K562 (cell line): ENCODE measurements around the gene TSEN34. TPM values are rescaled to one million over a fixed set of nuclear protein-coding genes. Genes with fewer than 3 reads are reported as not detected.
A peak's percentile ranks its signal among the peaks of the same experiment; 100 is the strongest.

Source experiments
- BHLHE40 ChIP-seq: IDR thresholded peaks from 2 replicates; pipeline ENCODE4 v1.6.1; 2011; ENCODE audit warnings: low read length, improper control_type of control experiment
- C11orf30 ChIP-seq: fragments of 450-650 bp; IDR thresholded peaks from 2 replicates; pipeline ENCODE4 v1.6.1; 2016; ENCODE audit warnings: low read depth, mild to moderate bottlenecking
- CSDE1 ChIP-seq, 2 experiments: fragments of 450-650 bp; IDR thresholded peaks; 2 replicates each; pipeline ENCODE4 v1.6.1; 2016; ENCODE audit warnings: mild to moderate bottlenecking in 1 of 2
- E2F5 ChIP-seq: sonication (generic); formaldehyde crosslinking; IDR thresholded peaks from 2 replicates; pipeline ENCODE4 v1.8.0; 2022; ENCODE audit warnings: mild to moderate bottlenecking, missing genetic modification reagents
- ELF1 ChIP-seq: fragments of 200-800 bp; sonication (Bioruptor generic); IDR thresholded peaks from 2 replicates; pipeline ENCODE4 v1.6.1; 2016; ENCODE audit warnings: missing genetic modification characterization, missing compliant biosample characterization
- ELF2 ChIP-seq: fragments of 250-450 bp; sonication (Bioruptor Pico); IDR thresholded peaks from 2 replicates; pipeline ENCODE4 v1.5.0; 2021; ENCODE audit warnings: mild to moderate bottlenecking
- ERF ChIP-seq: fragments of 450-650 bp; formaldehyde crosslinking; IDR thresholded peaks from 2 replicates; pipeline ENCODE4 v1.4.0; 2020; ENCODE audit warnings: mild to moderate bottlenecking, mixed read lengths
- HDAC2 ChIP-seq: fragments of 450-650 bp; IDR thresholded peaks from 2 replicates; pipeline ENCODE4 v1.6.1; 2016; ENCODE audit warnings: mild to moderate bottlenecking
- HINFP ChIP-seq: fragments of 450-650 bp; conservative IDR thresholded peaks from 2 replicates; pipeline ENCODE4 v1.6.1; 2016; ENCODE audit warnings: missing genetic modification characterization, low read depth, mild to moderate bottlenecking, control low read depth, missing compliant biosample characterization
- KAT7 ChIP-seq: sonication (generic); formaldehyde crosslinking; IDR thresholded peaks from 2 replicates; pipeline ENCODE4 v1.8.0; 2022; ENCODE audit warnings: missing genetic modification reagents, mild to moderate bottlenecking, borderline replicate concordance
- KHSRP ChIP-seq: fragments of 450-650 bp; IDR thresholded peaks from 2 replicates; pipeline ENCODE4 v1.6.1; 2017
- NONO ChIP-seq, 2 experiments: fragments of 200-400 bp in 1 of 2; fragments of 450-650 bp in 1 of 2; formaldehyde crosslinking in 1 of 2; IDR thresholded peaks; 2 replicates each; pipeline ENCODE4 v1.6.1; 2017; ENCODE audit warnings: low read depth in 2 of 2, mild to moderate bottlenecking in 2 of 2, moderate library complexity in 2 of 2, low read length in 1 of 2
- PYGO2 ChIP-seq: fragments of 450-650 bp; IDR thresholded peaks from 2 replicates; pipeline ENCODE4 v1.6.1; 2016; ENCODE audit warnings: mild to moderate bottlenecking, missing genetic modification characterization, moderate library complexity, missing compliant biosample characterization
- RCOR1 ChIP-seq, 2 experiments: IDR thresholded peaks; 2 replicates each; pipeline ENCODE4 v1.6.1; 2012; ENCODE audit warnings: low read depth in 2 of 2, low read length in 2 of 2, borderline replicate concordance in 1 of 2, improper control_type of control experiment in 1 of 2
- UBTF ChIP-seq, 2 experiments: IDR thresholded peaks; 2 replicates each; pipeline ENCODE4 v1.6.1; 2012; ENCODE audit warnings: improper control_type of control experiment in 2 of 2, low read depth in 2 of 2, low read length in 2 of 2, borderline replicate concordance in 1 of 2
- ZBTB33 ChIP-seq: sonication (generic); formaldehyde crosslinking; IDR thresholded peaks from 2 replicates; pipeline ENCODE4 v1.8.1; 2023; ENCODE audit warnings: mild to moderate bottlenecking, missing genetic modification reagents
- ZC3H11A ChIP-seq: IDR thresholded peaks from 2 replicates; pipeline ENCODE4 v1.6.1; 2012; ENCODE audit warnings: low read depth, low read length, improper control_type of control experiment
- ZFP91 ChIP-seq: sonication (generic); formaldehyde crosslinking; IDR thresholded peaks from 2 replicates; pipeline ENCODE4 v1.8.0; 2022; ENCODE audit warnings: mild to moderate bottlenecking, missing genetic modification reagents
- ZNF184 ChIP-seq: sonication (generic); formaldehyde crosslinking; IDR thresholded peaks from 2 replicates; pipeline ENCODE4 v1.5.0; 2020; ENCODE audit warnings: missing genetic modification reagents
- polyA plus RNA-seq, 8 experiments: library from polyadenylated mRNA; depleted of rRNA in 4 of 8; stranded (reverse) in 5 of 8; unstranded in 3 of 8; fragments of >200 nt; fragmentation: Nextera tagmentation in 2 of 8; fragmentation: Illumina TruSeq in 1 of 8; extraction: Ambion mirVana in 2 of 8; extraction: Trizol in 1 of 8; gene quantifications; 2 replicates each; pipeline versions ENCODE4 v1.2.1 to v1.2.3, GENCODE V29; 2011 to 2014; ENCODE audit warnings: inconsistent platforms in 1 of 8, missing spikeins in 1 of 8
- total RNA-seq, 7 experiments: library from RNA; depleted of rRNA in 6 of 7; stranded (reverse); fragments of >200 nt in 6 of 7; fragmentation: Illumina TruSeq in 2 of 7; extraction: Trizol in 2 of 7; gene quantifications; 2 replicates each; pipeline versions ENCODE4 v1.2.1 to v1.2.3, GENCODE V29; 2011 to 2021; ENCODE audit warnings: low replicate concordance in 1 of 7

Gene TSEN34
- total and polyA plus RNA-seq, 9 of the 15 experiments (the other 6 are each of a cell fraction or from before 2014, with no cell fraction given) = 3.1 to 57.6 (median 29.5) TPM

GRCh38 chr19:54188215-54188871 is 2.8 kb upstream of the TSEN34 start (continued):
- no peak for TF ChIP-seq KAT7 (CRISPR knock-in tag)
- no peak for TF ChIP-seq CSDE1 (IDR thresholded peaks at IDR 0.05)
- TF ChIP-seq E2F5 (CRISPR knock-in tag) = no peak
- no peak for TF ChIP-seq ZC3H11A
- TF ChIP-seq C11orf30 = no peak
- 0 out of 4 replicates have a peak, but pooled peaks of 1 of the 2 experiments have one; percentile 28 for TF ChIP-seq UBTF (IDR thresholded peaks at IDR 0.05; ENCODE audit: borderline replicate concordance in 1 of 2, low read depth in 2 of 2, low read length in 2 of 2)
- TF ChIP-seq BHLHE40 = no peak
- TF ChIP-seq RCOR1 (IDR thresholded peaks at IDR 0.05; ENCODE audit: borderline replicate concordance in 1 of 2, low read depth in 2 of 2, low read length in 2 of 2) = peak in 1 of 2 experiments; percentile 97; a peak in 2 of 4 replicates
- TF ChIP-seq ERF (CRISPR knock-in tag) = no peak; the same call in 1 of the 2 replicates
- no peak for TF ChIP-seq KHSRP
- no peak for TF ChIP-seq ELF1 (tag)
- TF ChIP-seq HDAC2 = peak; percentile 91
- TF ChIP-seq ZBTB33 (CRISPR knock-in tag) = no peak
- no peak for TF ChIP-seq NONO (IDR thresholded peaks at IDR 0.05; ENCODE audit: low read depth in 2 of 2, low read length in 1 of 2)
- no peak for TF ChIP-seq HINFP
- no peak for TF ChIP-seq PYGO2 (tag)
- no peak for TF ChIP-seq ZFP91 (CRISPR knock-in tag)
- no peak for TF ChIP-seq ELF2 (CRISPR knock-in tag)
- no peak for TF ChIP-seq ZNF184
